Measurements from ENCODE around the gene NUP188. TPM values are rescaled to one million over a fixed set of nuclear protein-coding genes. Genes with fewer than 3 reads are reported as not detected.
A peak's percentile ranks its signal among the peaks of the same experiment; 100 is the strongest.

NUP188 gene
- total and polyA plus RNA-seq, 8 donors: 10.8 to 20.8 (median 13.5) TPM

- 0 to 1% methylated on average over 12 to 47 of the region's 47 CpGs for WGBS, 2 donors
- intact Hi-C loops (cut with DNase I): no loop called here
- H3K27ac ChIP-seq: peak overlapping the region; percentile 49 to 71 (median 68)
- no peaks in the 10 kb centered on the region for H3K27me3 ChIP-seq
- peaks cover 4 to 13% (median 11%) of the 10 kb centered on the region in 3 donors for H3K4me1 ChIP-seq
- FAIRE-seq: no peak
- no peak for TF ChIP-seq CTCF (IDR thresholded peaks at IDR 0.05)
- peak overlapping the region; percentile 65 to 80 (median 70) for H3K4me3 ChIP-seq
- H3K9me3 ChIP-seq: no peaks in the 10 kb centered on the region
- ATAC-seq: peak; percentile 16 to 48 (median 22)
- H3K36me3 ChIP-seq: no peaks in the 10 kb centered on the region
- DNase-seq: peak in 3 of 6 donors; percentile 74 to 92 (median 87)
Measured at GRCh38 chr9:129027685-129028191, 80.2 kb downstream of the NUP188 start.

- Histone ChIP-seq H3K27me3 (no peaks in the 10 kb centered on the region), H3K4me3 (peak within 1 kb of the TSS; percentile 65 to 80 (median 70)), H3K27ac (peak within 1 kb of the TSS; percentile 49 to 71 (median 68)), H3K9me3 (no peaks in the 10 kb centered on the region), H3K36me3 (no peaks in the 10 kb centered on the region), H3K4me1 (peaks cover 3 to 11% (median 10%) of the 10 kb centered on the region in 3 donors)
- DNase-seq (peak; percentile 92 to 99 (median 98)), FAIRE-seq (no peak), ATAC-seq (peak; percentile 91 to 96 (median 92))
- WGBS, 2 donors: 1 to 4% methylated on average over 36 to 60 of the region's 60 CpGs
- intact Hi-C loops (cut with DNase I): no loop called here
- TF ChIP-seq CTCF (IDR thresholded peaks at IDR 0.05): peak; percentile 74 to 83 (median 78)
Measured at GRCh38 chr9:129028192-129028966, 80.9 kb downstream of the NUP188 start, which contains the start of gene SH3GLB2. SH3GLB2 (minus strand) TSS chr9:129028331; CDS start chr9:129028154, 177 bp downstream.

- no peak for FAIRE-seq
- no peak for TF ChIP-seq CTCF (IDR thresholded peaks at IDR 0.05)
- Histone ChIP-seq H3K9me3 (no peaks in the 10 kb centered on the region), H3K4me3 (no peak overlapping the region), H3K4me1 (peaks cover 0 to 11% (median 8%) of the 10 kb centered on the region in 3 donors), H3K27me3 (no peaks in the 10 kb centered on the region), H3K36me3 (no peaks in the 10 kb centered on the region), H3K27ac (no peak overlapping the region)
- DNase-seq: no peak
- intact Hi-C loops (cut with DNase I): no loop called here
- no peak for ATAC-seq
Measured at GRCh38 chr9:129030191-129030590, 82.7 kb downstream of the NUP188 start.

- Histone ChIP-seq H3K27ac (no peak overlapping the region), H3K4me1 (peaks cover 0 to 4% (median 1%) of the 10 kb centered on the region in 3 donors), H3K27me3 (no peaks in the 10 kb centered on the region), H3K4me3 (no peak overlapping the region), H3K36me3 (no peaks in the 10 kb centered on the region), H3K9me3 (no peaks in the 10 kb centered on the region)
- WGBS, 2 donors: 71 to 78% methylated on average over 4 of the region's 4 CpGs
- no peak for DNase-seq
- FAIRE-seq: no peak
- TF ChIP-seq CTCF (IDR thresholded peaks at IDR 0.05): no peak
- ATAC-seq: no peak
- intact Hi-C loops (cut with DNase I): no loop called here
Measured at GRCh38 chr9:129031514-129031913, 84.0 kb downstream of the NUP188 start.
